ENCODE data around the gene GRIK5. TPM values are rescaled to one million over a fixed set of nuclear protein-coding genes. Genes with fewer than 3 reads are reported as not detected.

The GRIK5 gene
- polyA plus RNA-seq, 1 donor from 2014 or later, result not detected

Other genes with a start within 250 kb of the GRIK5 start
- not detected for gene LYPD4, start 225.5 kb downstream of the GRIK5 start, polyA plus RNA-seq
- not detected for gene DMRTC2, start 225.2 kb downstream of the GRIK5 start, polyA plus RNA-seq
- gene RPS19, start 210.0 kb downstream of the GRIK5 start, polyA plus RNA-seq, result 7,882 TPM
- gene CD79A, start 192.9 kb downstream of the GRIK5 start, polyA plus RNA-seq, result 3,141 TPM
- gene ARHGEF1, start 187.0 kb downstream of the GRIK5 start, polyA plus RNA-seq, result 203 TPM
- not detected for gene ERFL, start 141.8 kb downstream of the GRIK5 start, polyA plus RNA-seq
- gene RABAC1, start 110.9 kb downstream of the GRIK5 start, polyA plus RNA-seq, result 178 TPM
- 1.2 TPM for gene ATP1A3, start 76.0 kb downstream of the GRIK5 start, polyA plus RNA-seq
- 24.8 TPM for gene ZNF574, start 6.0 kb upstream of the GRIK5 start, polyA plus RNA-seq
- gene POU2F2, start 62.2 kb upstream of the GRIK5 start, polyA plus RNA-seq, result 89.1 TPM
- 159 TPM for gene DEDD2, start 147.5 kb upstream of the GRIK5 start, polyA plus RNA-seq
- gene ZNF526, start 150.1 kb upstream of the GRIK5 start, polyA plus RNA-seq, result 8.0 TPM
- gene GSK3A, start 172.4 kb upstream of the GRIK5 start, polyA plus RNA-seq, result 24.5 TPM
- gene ERF, start 184.9 kb upstream of the GRIK5 start, polyA plus RNA-seq, result 6.7 TPM
- 4.5 TPM for gene CIC, start 199.0 kb upstream of the GRIK5 start, polyA plus RNA-seq
- 0.55 TPM for gene PRR19, start 231.9 kb upstream of the GRIK5 start, polyA plus RNA-seq
- 49.0 TPM for gene PAFAH1B3, start 232.4 kb upstream of the GRIK5 start, polyA plus RNA-seq
- gene TMEM145, start 243.1 kb upstream of the GRIK5 start, polyA plus RNA-seq, result not detected